HepG2 (cell line): Measurements from ENCODE around the gene VAPA.

Experiments
- ATF1 ChIP-seq: IDR thresholded peaks from 2 replicates; pipeline ENCODE4 v1.6.1; 2016; ENCODE audit warnings: mild to moderate bottlenecking, control low read depth
- EZH2 ChIP-seq: conservative IDR thresholded peaks from 2 replicates; pipeline ENCODE4 v1.6.1; 2012; ENCODE audit warnings: mild to moderate bottlenecking, low read depth, low read length, moderate library complexity
- MEIS2 ChIP-seq: sonication (generic); formaldehyde crosslinking; IDR thresholded peaks from 2 replicates; pipeline ENCODE4 v1.9.0; 2021; ENCODE audit warnings: mild to moderate bottlenecking, missing genetic modification reagents
- ZBTB7A ChIP-seq: sonication (generic); formaldehyde crosslinking; IDR thresholded peaks from 2 replicates; pipeline ENCODE4 v1.8.0; 2022; ENCODE audit warnings: mild to moderate bottlenecking, missing genetic modification reagents
- ZNF354B ChIP-seq: sonication (generic); formaldehyde crosslinking; IDR thresholded peaks from 2 replicates; pipeline ENCODE4 v1.8.0; 2022; ENCODE audit warnings: mild to moderate bottlenecking, missing genetic modification reagents
- ZNF530 ChIP-seq: sonication (generic); formaldehyde crosslinking; IDR thresholded peaks from 2 replicates; pipeline ENCODE4 v1.5.0; 2020; ENCODE audit warnings: low read depth, mild to moderate bottlenecking, missing genetic modification reagents
- ZNF614 ChIP-seq: IDR thresholded peaks from 2 replicates; pipeline ENCODE4 v1.6.1; 2018; ENCODE audit warnings: missing biosample characterization, missing genetic modification reagents, inconsistent platforms, borderline replicate concordance
- ZNF775 ChIP-seq: sonication (generic); formaldehyde crosslinking; IDR thresholded peaks from 2 replicates; pipeline ENCODE4 v1.4.0; 2020; ENCODE audit warnings: missing genetic modification reagents, mild to moderate bottlenecking, moderate library complexity, borderline replicate concordance
- TF ChIP-seq, protein P1 (sequence below), 2 experiments: IDR thresholded peaks; 2 replicates each; pipeline ENCODE4 v1.6.1; 2011 to 2012; ENCODE audit warnings: low read length in 2 of 2, borderline replicate concordance in 1 of 2, low read depth in 1 of 2, mild to moderate bottlenecking in 1 of 2, moderate library complexity in 1 of 2
- TF ChIP-seq, protein P2 (sequence below): sonication (generic); formaldehyde crosslinking; IDR thresholded peaks from 2 replicates; pipeline ENCODE4 v1.4.0; 2020; ENCODE audit warnings: missing genetic modification reagents
- TF ChIP-seq, protein P3 (sequence below): sonication (generic); formaldehyde crosslinking; IDR thresholded peaks from 2 replicates; pipeline ENCODE4 v1.5.0; 2020; ENCODE audit warnings: mild to moderate bottlenecking, missing genetic modification reagents, moderate library complexity
- TF ChIP-seq, protein P4 (sequence below): sonication (generic); formaldehyde crosslinking; IDR thresholded peaks from 2 replicates; pipeline ENCODE4 v1.4.0; 2020; ENCODE audit warnings: low read depth, mild to moderate bottlenecking, missing genetic modification reagents

DNA sequence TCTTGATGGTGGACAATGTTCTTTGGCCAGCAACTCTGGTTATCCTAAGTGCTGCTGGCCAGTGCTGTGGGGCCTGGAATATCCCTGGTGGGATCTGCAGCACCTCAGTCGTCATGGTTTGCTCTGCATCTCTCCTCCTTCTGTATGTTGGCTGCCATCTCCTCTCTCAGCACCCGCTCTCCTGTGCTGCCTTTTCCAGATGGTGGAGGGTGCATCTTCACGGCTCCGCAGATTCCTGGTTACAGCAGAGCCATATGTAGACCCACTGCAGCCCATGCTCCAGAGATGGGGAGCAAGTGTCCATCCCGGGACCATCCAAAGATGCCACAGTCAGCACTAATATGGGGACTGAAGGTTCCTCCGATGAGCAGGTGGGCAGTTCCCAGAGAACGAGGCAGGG is 90.0 kb downstream of the VAPA start:
- TF ChIP-seq, protein P1, sequence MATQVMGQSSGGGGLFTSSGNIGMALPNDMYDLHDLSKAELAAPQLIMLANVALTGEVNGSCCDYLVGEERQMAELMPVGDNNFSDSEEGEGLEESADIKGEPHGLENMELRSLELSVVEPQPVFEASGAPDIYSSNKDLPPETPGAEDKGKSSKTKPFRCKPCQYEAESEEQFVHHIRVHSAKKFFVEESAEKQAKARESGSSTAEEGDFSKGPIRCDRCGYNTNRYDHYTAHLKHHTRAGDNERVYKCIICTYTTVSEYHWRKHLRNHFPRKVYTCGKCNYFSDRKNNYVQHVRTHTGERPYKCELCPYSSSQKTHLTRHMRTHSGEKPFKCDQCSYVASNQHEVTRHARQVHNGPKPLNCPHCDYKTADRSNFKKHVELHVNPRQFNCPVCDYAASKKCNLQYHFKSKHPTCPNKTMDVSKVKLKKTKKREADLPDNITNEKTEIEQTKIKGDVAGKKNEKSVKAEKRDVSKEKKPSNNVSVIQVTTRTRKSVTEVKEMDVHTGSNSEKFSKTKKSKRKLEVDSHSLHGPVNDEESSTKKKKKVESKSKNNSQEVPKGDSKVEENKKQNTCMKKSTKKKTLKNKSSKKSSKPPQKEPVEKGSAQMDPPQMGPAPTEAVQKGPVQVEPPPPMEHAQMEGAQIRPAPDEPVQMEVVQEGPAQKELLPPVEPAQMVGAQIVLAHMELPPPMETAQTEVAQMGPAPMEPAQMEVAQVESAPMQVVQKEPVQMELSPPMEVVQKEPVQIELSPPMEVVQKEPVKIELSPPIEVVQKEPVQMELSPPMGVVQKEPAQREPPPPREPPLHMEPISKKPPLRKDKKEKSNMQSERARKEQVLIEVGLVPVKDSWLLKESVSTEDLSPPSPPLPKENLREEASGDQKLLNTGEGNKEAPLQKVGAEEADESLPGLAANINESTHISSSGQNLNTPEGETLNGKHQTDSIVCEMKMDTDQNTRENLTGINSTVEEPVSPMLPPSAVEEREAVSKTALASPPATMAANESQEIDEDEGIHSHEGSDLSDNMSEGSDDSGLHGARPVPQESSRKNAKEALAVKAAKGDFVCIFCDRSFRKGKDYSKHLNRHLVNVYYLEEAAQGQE (IDR thresholded peaks at IDR 0.05; ENCODE audit: borderline replicate concordance in 1 of 2, low read depth in 1 of 2, low read length in 2 of 2): no peak
- TF ChIP-seq, protein P2, sequence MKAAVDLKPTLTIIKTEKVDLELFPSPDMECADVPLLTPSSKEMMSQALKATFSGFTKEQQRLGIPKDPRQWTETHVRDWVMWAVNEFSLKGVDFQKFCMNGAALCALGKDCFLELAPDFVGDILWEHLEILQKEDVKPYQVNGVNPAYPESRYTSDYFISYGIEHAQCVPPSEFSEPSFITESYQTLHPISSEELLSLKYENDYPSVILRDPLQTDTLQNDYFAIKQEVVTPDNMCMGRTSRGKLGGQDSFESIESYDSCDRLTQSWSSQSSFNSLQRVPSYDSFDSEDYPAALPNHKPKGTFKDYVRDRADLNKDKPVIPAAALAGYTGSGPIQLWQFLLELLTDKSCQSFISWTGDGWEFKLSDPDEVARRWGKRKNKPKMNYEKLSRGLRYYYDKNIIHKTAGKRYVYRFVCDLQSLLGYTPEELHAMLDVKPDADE (CRISPR knock-in tag): no peak
- no peak for TF ChIP-seq ZNF775
- TF ChIP-seq, protein P3, sequence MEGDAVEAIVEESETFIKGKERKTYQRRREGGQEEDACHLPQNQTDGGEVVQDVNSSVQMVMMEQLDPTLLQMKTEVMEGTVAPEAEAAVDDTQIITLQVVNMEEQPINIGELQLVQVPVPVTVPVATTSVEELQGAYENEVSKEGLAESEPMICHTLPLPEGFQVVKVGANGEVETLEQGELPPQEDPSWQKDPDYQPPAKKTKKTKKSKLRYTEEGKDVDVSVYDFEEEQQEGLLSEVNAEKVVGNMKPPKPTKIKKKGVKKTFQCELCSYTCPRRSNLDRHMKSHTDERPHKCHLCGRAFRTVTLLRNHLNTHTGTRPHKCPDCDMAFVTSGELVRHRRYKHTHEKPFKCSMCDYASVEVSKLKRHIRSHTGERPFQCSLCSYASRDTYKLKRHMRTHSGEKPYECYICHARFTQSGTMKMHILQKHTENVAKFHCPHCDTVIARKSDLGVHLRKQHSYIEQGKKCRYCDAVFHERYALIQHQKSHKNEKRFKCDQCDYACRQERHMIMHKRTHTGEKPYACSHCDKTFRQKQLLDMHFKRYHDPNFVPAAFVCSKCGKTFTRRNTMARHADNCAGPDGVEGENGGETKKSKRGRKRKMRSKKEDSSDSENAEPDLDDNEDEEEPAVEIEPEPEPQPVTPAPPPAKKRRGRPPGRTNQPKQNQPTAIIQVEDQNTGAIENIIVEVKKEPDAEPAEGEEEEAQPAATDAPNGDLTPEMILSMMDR (CRISPR knock-in tag): no peak
- TF ChIP-seq ZNF614 (CRISPR knock-in tag): no peak
- TF ChIP-seq MEIS2 (CRISPR knock-in tag): no peak
- TF ChIP-seq, protein P4, sequence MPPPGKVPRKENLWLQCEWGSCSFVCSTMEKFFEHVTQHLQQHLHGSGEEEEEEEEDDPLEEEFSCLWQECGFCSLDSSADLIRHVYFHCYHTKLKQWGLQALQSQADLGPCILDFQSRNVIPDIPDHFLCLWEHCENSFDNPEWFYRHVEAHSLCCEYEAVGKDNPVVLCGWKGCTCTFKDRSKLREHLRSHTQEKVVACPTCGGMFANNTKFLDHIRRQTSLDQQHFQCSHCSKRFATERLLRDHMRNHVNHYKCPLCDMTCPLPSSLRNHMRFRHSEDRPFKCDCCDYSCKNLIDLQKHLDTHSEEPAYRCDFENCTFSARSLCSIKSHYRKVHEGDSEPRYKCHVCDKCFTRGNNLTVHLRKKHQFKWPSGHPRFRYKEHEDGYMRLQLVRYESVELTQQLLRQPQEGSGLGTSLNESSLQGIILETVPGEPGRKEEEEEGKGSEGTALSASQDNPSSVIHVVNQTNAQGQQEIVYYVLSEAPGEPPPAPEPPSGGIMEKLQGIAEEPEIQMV (CRISPR knock-in tag): no peak
- no peak for TF ChIP-seq ZNF354B (CRISPR knock-in tag)
- no peak for TF ChIP-seq ZNF530
- TF ChIP-seq ZBTB7A: no peak
- no peak for TF ChIP-seq ATF1 (CRISPR knock-in tag)
- no peak for TF ChIP-seq EZH2
